ENCODE results near the gene PLAC8. TPM values are rescaled to one million over a fixed set of nuclear protein-coding genes. Genes with fewer than 3 reads are reported as not detected.
"Not testable (repeated sequence)": the region's sequence is repeated elsewhere in the genome, so short reads cannot be mapped to it uniquely, and the experiment has no call there.

The PLAC8 gene
- polyA plus RNA-seq, 3 donors: 2.2 to 4.2 (median 3.4) TPM

DNA sequence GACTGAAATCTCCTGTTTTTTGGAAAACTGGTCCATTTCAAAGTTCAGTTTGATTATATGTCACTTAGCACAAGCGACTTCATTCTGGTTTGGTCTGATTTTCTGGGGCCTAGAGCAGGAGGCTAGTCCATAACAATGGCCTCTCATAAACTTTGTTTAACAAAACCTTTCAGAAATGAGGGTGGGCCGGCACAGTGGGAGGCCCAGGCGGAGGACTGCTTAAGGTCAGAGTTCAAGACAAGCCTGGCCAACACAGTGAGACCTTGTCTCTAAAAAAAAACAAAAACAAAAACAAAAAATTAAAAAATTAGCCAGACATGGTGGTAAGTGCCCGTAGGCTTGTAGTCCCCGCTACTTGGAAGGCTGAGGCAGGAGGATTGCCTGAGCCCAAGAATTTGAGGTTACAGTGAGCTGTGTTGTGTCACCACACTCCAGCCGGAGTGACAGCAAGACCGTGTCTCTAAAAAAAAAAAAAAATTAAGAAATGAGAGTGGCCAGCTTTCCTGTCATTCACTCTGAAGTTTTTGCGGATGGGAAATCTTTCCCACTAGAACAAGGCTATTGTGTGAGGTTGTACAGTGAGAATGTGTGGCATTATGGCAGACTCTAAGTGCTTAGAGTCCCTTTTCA is 1.2 kb upstream of the PLAC8 start:
- no peak for DNase-seq (ENCODE audit: extremely low read depth in 1 of 11, low read depth in 9 of 11, low spot score in 4 of 11)

DNA sequence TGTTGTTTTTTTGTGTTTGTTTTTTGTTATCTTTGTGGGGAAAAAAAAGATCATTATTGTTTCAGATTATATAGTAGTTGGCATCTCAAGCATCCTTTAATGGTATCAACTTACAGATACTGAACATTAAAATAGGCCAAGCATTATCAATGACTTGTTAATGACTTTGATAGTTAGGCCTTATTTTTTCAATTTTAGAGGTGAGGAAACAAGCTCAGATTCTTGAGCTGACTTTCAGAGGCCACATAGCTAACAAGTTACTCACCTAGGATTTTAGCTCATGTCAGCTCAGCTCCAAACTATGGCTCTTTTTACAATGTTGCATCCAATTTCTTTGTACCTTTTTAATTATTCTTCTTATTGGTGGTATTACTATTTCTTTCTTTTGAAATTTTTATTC is 471 bp upstream of the PLAC8 start:
- no peak for DNase-seq (ENCODE audit: extremely low read depth in 1 of 11, low read depth in 9 of 11, low spot score in 4 of 11)

DNA sequence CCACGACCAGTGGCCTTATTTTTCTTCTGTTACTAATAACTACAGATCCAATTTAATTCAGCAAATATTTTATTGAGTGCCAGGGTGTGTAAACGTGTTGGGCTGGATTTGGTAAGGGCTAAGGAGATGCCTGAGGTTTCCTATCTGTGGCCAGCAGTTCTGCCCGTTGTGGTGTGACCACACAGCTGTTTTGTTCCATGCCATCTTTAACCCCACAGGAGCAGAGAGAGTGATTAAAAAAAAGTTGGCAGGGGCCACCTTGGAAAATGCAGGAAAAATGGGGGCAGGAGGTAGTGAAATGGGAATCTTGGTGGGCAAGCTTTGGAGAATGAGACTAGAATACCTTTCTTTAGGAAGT is 1.1 kb downstream of the PLAC8 start:
- no peak for DNase-seq (ENCODE audit: extremely low read depth in 1 of 11, low read depth in 9 of 11, low spot score in 4 of 11)

DNA sequence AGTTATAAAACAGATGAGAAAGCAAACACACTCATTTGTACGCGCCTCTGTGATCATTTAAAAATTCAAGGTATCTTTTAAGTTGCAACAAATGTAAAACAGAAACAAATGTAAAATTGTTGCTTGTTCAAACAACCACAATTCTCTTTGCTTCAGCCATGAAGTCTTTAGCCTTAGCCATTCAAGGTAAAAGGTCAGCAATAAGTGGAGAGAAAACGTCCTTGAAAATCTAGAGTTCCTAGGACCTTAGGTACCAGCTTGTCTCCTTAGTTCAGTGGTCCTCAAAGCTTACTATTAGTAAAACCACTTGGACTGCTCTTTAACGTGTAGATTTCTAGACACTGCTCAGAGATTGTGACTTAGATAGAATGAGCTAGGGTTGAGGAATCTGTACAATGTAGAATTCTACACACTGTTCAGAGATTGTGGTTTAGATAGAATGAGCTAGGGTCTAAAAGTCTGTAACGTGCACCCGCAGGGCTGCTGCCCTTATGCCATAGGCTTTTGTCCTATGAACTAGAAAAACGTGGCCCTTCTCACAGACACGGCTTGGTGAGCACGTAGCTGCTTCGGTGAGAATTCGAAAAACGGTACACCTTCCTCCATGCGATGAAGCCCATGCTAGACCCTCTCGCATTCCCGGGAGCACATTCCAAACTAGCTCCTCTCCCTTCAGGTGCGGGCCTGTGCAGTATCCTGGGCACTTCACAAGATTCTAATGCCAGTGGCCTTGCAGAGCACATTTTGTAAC is 1.7 kb downstream of the PLAC8 start:
- DNase-seq (ENCODE audit: extremely low read depth in 1 of 11, low read depth in 9 of 11, low spot score in 4 of 11): no peak

DNA sequence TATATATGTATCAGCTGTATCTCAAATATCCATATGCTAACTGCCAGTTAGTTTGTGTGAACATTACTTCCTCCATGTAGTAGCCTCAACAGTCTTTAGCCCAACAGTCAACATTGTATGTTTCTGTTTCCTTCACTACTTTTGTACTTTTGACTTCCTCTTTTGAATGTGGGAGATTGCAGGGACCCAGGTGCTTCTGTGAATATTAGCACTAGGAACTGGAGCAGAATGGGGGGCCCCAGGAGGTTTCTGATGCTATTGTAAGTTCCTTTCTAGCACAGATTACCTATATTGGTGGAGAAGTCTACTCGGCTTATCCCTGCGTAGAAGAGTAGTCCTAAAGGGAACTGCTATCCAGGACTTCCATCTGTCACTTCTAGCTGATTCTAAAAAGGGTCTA is 2.3 kb downstream of the PLAC8 start:
- DNase-seq (ENCODE audit: extremely low read depth in 1 of 11, low read depth in 9 of 11, low spot score in 4 of 11): no peak

DNA sequence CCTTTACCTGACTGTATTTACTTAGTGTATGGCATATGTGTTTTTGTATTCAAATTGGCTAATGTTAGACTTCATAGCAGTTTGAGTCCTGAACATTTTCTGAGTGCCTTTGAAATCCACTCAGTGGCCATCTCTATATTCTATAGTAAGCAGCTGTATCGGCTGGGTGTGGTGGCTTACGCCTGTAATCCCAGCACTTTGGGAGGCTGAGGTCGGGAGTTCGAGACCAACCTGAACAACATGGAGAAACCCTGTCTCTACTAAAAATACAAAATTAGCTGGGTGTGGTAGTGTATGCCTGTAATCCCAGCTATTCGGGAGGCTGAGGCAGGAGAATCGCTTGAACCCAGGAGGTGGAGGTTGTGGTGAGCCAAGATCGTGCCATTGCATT is 2.8 kb downstream of the PLAC8 start:
- DNase-seq (ENCODE audit: extremely low read depth in 1 of 11, low read depth in 9 of 11, low spot score in 4 of 11): not testable (repeated sequence)

DNA sequence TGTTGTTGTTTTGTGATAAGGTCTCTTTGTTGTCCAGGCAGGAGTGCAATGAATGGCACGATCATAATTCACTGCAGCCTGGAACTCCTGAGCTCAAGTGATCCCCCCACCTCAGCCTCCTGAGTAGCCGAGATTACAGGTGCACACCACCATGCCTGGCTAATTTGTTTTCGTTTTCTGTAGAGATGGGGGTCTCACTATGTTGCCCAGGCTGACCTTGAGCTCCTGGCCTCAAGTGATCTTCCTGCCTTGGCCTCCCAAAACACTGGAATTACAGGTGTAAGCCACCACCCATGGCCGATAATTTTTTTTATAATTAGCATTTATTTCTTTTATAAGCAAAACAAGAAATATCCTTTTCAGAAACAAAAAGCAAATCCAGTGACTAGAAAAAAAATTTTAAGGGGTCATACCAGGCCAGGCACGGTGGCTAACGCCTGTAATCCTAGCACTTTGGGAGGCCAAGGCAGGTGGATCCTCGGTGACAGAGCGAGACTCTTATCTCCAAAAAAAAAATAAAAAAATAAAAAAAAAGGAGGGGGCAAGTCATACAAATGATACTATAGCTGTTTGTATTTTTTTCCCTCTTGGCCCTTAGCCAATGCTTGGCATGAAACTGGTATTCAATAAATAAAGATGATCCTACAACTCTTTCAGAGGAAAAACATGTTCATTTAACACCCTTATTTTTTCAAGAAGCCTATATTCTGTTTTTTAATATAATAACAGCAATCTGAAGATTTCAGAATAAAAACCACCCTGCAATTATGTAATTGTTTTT is 3.4 kb downstream of the PLAC8 start:
- DNase-seq (ENCODE audit: extremely low read depth in 1 of 11, low read depth in 9 of 11, low spot score in 4 of 11): no peak

DNA sequence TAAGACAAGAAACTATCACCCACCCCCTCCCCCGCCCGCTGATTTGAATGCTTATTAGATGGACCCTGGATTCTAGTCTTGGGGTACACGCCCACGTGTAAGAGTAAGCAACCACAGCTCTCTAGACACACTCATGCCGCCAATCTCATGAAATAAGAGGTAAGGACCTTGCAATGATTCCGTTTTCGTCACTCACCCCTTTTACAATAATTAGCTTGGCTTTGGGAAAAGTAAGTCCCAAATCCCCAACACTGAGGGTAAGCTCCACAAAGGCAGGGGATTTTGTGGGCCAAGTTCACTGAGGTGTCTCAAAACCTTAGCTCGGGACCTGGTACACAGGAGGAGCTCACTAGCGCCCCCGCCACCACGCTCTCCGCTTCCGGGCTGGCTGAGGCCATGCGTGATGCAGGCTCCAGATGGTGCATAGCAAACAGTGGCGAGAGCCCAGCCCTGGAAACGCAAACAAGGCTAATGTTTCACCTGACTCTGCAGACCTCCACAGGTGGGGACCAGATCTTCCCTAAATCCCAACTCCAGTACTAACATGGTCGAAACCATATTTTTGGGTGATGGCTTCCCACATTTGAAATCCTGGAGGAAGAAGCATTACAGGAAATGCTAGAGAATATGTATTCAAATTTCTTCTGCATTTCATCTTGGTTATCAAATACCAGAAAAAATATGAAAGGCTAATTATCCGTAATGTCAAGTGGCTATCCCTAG is 4.1 kb downstream of the PLAC8 start:
- DNase-seq (ENCODE audit: extremely low read depth in 1 of 11, low read depth in 9 of 11, low spot score in 4 of 11): peak; percentile 41 to 81 (median 71)

DNA sequence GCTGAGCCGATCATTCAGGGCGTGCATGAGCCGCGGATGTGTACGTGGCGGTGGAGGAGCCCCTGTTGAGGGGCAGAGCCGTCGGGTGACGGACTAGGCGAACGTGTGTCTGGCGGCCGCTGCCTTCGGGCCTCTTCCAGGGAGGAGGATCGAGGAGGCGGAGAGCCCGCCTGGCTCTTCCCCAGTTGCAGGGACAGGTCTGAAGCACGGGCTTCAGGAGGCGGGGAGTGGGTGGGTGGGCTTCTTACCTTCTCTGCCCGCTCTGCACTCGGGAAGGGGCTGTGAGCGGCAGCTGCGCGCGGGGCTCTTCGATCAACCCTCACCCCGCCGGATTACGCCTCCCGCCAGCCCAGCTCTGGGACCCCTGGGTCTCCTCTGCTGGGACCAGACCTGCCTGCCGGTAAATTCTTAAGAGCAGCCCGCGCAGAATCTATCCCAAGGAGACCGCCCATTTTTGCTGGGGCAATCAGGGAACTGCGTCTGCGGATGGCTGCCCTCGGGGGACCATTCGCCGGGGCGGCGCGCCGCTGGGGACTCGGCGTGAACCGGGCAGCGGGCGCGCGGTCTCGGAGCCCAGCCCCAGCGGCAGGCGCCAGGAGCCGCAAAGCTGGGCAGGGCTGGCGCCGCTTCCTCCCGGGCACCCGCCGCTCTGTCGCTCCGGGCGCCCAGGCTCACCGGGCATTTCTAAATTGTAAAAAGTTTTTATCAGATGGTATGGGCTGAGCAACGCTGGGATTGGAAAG is 4.9 kb downstream of the PLAC8 start:
- peak in 7 of 11 donors; percentile 22 to 50 (median 33) for DNase-seq (ENCODE audit: extremely low read depth in 1 of 11, low read depth in 9 of 11, low spot score in 4 of 11)

DNA sequence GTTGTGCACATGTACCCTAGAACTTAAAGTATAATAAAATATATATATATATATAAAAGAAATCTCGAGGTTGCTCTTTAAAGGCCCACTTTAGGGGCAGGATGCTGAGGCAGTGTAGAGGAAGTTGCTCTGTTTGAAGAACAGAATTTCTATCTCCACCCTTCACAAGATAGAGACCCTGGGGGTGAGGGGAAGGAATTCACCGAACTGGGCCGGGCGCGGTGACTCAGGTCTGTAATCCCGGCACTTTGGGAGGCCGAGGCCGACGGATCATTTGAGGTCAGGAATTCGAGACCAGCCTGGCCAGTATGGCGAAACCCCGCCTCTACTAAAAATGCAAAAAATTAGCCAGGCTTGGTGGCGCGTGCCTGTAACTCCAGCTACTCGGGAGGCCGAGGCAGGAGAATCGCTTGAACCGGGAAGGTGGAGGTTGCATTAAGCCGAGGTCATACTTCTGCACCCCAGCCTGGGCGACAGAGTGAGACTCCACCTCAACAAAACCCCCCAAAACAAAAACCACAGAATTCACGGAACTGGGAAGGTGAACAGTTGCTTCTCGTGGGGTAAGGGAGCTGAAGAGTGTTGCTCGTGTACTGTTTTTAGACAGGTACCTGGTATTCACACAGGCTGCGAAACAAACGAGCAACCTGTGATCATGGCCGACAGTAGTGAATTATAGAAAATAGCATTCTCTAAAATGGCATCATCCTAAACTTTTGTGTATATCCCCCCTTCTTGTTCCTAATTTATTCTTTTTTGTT is 6.2 kb downstream of the PLAC8 start:
- no peak for DNase-seq (ENCODE audit: extremely low read depth in 1 of 11, low read depth in 9 of 11, low spot score in 4 of 11)

DNA sequence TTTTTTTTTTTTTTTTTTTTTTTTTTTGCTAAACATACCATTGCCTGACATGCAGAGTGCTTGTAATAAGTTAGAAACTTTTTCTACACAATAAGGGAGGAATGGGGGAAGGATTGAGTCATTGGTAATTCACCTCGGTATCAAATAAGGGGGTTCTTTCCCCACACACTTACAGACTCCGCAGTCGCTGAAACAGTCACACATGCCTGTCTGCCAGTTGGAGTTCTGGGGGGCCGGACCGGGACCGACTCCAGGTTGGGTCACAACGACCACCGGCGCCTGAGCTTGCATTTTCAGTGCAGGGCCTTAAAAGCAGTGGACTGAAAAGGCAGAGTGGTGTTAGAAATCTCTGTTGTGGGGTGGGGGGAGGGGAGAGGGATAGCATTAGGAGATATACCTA is 6.9 kb downstream of the PLAC8 start:
- no peak for DNase-seq (ENCODE audit: extremely low read depth in 1 of 11, low read depth in 9 of 11, low spot score in 4 of 11)

DNA sequence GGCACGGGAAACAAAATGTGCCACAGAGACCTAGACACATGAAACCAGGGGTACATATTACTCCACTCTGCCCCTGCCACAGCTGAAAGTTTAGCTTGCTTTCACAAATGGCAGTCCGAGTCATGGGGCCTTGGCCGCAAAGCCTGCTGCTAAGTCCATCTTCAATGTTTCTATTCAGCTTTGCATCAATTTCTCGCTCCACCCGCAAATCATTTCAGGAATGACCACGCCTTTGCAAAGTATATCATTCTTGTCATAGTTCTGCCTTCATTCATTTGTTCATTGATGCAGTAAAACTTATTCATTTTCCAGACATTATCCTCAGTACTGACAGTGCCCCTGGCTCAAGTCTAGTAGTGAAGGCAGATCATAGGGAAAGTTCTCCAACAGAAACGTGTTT is 9.5 kb downstream of the PLAC8 start:
- DNase-seq (ENCODE audit: extremely low read depth in 1 of 11, low read depth in 9 of 11, low spot score in 4 of 11): no peak

DNA sequence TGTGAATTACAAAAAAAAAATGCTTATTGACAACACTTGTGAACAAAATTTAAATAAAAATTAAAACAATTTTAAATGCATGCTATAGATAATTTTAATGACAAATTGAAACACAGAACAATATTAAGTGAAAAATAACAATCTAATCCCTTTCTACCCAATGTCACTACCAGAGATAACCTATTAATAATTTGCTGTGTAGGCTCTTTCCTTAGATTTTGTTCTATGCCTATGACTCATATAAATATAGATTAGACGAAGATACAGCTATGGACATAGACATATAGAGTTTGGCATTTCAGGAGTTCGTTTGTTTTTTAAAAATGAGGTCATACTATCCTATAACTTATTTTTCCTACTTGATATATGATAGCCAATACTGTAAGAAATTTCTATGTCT is 18.1 kb downstream of the PLAC8 start:
- no peak for DNase-seq (ENCODE audit: extremely low read depth in 1 of 11, low read depth in 9 of 11, low spot score in 4 of 11)

DNA sequence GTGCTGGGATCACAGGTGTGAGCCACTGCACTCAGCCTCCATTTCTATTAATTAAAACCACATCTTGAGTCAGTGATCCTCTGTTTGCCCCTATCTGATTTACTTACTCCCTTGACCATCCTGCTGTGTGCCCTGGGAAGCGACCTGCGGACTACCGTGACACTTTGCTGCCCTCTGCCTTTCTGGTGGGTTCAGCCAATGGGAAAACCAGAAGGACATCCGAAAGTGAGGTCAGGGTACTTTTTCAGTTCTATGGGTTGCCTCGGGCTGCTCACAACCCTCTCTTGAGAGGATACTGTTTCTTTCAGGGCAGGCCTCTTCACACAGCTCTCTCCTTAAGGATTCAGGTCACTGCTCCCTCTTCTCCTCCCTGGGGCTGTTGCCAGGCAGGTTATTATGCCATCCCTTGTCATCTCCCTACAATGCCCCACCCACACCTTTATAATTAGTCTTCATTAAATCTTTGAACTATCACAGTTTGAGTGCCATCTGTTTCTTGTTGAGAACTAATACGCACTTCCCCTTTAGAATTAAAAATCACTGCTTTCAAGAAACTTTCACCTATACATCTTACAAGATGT is 21.4 kb downstream of the PLAC8 start:
- no peak for DNase-seq (ENCODE audit: extremely low read depth in 1 of 11, low read depth in 9 of 11, low spot score in 4 of 11)

DNA sequence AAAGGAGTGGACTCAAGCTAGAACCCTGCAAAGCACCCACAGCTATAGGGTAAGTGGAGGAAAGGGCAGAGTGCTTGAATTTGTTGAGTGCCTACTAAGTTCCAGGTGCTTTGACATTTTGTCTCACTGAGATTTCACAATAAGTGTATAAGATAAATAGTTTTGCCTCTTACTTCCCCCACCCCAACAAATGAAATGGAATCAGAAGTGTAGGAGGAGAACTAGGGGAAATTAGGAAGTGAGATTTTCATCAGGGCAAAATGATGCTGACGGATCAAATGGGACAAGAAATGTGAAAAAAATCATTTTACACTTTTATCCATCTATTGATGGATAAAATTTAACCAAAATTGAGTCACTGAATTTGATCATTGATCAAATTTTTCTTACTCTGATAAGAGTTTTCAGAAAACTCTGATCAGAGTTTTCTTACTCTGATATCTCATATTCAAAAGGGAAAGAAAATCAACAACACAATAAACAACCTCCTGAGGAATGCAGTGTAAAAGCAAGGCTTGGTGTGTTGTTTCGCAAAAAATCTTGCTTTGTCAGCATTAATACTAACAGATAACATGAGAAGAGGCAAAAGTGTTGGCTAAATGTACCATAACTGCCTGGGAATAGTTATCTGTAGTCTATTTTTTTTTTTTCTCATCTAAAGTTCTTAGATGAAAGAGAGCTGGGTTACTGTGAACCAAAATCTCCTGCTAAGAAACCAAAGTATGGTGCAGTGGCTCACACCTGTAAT is 24.9 kb downstream of the PLAC8 start:
- DNase-seq (ENCODE audit: extremely low read depth in 1 of 11, low read depth in 9 of 11, low spot score in 4 of 11): no peak

DNA sequence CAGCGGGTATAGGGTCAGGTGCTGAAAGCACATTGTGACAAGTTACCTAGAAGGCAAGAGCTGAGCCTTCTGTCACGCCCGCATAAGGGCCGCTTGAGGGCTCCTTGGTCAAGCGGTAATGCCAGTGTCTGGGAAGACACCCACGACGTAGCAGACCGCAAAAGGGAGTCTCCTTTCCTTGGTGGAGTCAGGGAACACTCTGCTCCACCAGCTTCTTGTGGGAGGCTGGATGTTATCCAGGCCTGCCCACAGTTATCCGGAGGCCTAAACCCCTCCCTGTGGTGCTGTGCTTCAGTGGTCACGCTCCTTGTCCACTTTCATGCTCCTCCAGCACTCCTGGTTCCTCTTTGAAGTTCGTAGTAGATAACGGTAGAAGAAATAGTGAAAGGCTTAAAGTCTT is 29.6 kb downstream of the PLAC8 start:
- not testable (repeated sequence) for DNase-seq (ENCODE audit: extremely low read depth in 1 of 11, low read depth in 9 of 11, low spot score in 4 of 11)

DNA sequence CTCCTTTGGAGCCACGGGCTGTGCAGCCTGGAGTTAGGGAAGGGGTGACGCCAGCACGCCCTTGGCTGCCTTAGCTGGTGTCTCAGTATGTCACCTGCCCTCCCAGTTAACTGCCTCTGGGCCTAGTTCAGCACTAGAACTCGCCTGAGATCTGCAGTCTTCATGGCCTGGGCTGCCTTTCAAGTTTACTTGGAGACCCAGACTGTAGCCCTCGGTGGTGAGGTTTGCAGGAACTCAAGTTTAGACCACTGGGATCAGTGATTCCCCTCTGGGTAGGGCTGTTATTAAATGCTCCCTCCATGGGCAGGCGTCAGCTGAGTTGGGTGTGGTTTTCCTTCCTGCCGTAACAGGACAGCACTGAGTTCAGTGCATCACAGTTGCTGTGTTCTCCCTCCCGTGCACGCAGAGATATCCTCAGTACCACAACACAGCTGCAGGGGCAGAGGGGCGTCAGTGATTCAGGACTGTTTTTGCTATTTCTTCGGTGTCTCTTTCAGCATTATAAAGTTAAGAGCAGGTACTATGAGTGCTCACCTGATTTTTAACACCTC is 30.5 kb downstream of the PLAC8 start:
- DNase-seq (ENCODE audit: extremely low read depth in 1 of 11, low read depth in 9 of 11, low spot score in 4 of 11): no peak

Data from renal cortex interstitium (tissue), 11 donors.